GM19023 (cell line): ENCODE data around the gene WASL.

ENCODE experiments used
- ATAC-seq: cut with Tn5 transposase; IDR thresholded peaks from one replicate; pipeline ENCODE4 v1.9.1; 2021; ENCODE audit warnings: mild to moderate bottlenecking, moderate library complexity; ENCODE audit not compliant: unreplicated experiment

WASL gene

GRCh38 chr7:123695944-123696677, 52.7 kb downstream of the WASL start:
- ATAC-seq = no peak

GRCh38 chr7:123692471-123692877, 56.3 kb downstream of the WASL start:
- ATAC-seq = no peak

DNA sequence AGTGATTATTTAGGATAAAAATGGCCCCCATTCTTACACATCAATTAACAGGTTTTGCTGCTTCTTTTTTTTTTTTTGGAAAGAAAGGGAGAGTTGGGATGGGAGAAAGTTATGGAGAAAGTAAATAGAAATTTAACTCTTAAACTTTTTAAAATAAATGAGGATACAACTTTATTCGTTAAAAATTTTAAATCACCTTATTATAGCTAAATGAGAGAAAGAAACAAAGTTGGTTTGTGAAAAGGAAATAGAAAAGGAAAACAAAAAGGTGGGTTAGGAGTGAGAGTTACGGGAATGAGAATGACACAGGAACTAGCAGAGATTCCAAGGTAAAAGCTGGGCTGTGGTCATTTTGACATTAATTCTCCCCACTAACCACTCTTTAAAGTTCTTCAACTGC, 58.3 kb downstream of the WASL start:
- no peak for ATAC-seq

- ATAC-seq = no peak
These were observed 59.6 kb downstream of the WASL start for GRCh38 chr7:123689250-123689649.

- ATAC-seq = no peak
These were observed 61.1 kb downstream of the WASL start for GRCh38 chr7:123687727-123688126.

GRCh38 chr7:123687161-123687560, 61.6 kb downstream of the WASL start:
- no peak for ATAC-seq

DNA sequence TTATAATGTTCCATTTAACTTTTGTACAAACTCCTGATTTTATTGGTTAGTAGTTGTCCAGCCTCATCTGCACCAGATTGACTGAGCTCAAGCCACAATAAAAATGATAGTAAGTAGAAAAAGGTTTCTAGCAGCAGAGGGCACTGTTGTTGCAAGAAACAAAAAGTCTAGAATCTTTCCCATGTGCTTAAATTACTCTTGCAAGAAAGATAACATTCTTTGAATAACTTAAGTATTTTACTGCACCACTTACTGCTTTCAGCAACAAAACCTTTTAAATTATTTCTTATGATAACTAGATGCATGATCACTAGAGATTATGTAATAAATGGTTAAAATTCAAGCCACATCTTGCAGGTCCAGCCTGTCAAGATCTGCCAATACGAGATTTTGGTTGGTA, 66.1 kb downstream of the WASL start:
- ATAC-seq = peak; percentile 72

DNA sequence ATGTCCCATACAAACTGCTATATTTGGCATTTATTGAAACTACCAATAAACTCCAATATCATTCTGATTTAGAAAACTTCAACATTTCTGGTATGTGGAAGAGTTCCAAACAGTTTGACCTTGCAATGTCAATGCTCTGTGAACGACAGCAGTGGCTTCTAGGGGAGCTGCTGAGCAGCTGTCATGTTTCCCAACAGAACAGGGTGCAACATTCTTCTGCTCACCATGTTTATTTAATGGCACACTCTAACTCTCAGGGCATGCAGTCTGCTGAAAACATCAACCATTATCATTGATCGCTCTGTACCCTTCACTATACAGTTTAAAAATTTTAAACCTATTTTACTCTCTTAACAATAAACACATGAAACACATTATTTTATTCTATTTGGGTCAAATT, 67.2 kb downstream of the WASL start:
- ATAC-seq = no peak

DNA sequence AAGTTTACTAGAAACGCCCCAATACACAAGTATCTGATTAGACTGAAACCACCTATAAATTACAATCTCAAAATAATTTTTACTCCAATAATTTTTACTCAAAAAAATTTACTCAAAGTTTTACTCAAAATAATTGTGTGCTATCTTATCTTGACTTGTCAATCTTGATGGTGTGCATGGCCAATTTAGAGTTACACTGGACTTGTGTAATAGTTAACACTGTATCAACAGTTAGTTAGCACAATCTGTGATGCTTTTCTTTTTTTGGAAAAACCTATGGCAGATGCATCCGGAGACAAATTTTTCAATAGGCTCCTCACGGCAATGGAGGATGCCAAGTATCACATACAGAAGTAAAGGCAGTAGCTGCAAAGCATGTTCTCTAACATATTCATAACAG, 68.2 kb downstream of the WASL start:
- no peak for ATAC-seq

GRCh38 chr7:123679614-123680013, 69.2 kb downstream of the WASL start:
- ATAC-seq = no peak

GRCh38 chr7:123677061-123677715, 71.6 kb downstream of the WASL start:
- no peak for ATAC-seq

- ATAC-seq = no peak
These were observed 73.7 kb downstream of the WASL start for GRCh38 chr7:123675181-123675473.

- no peak for ATAC-seq
These were observed 74.2 kb downstream of the WASL start for GRCh38 chr7:123674399-123675180.

DNA sequence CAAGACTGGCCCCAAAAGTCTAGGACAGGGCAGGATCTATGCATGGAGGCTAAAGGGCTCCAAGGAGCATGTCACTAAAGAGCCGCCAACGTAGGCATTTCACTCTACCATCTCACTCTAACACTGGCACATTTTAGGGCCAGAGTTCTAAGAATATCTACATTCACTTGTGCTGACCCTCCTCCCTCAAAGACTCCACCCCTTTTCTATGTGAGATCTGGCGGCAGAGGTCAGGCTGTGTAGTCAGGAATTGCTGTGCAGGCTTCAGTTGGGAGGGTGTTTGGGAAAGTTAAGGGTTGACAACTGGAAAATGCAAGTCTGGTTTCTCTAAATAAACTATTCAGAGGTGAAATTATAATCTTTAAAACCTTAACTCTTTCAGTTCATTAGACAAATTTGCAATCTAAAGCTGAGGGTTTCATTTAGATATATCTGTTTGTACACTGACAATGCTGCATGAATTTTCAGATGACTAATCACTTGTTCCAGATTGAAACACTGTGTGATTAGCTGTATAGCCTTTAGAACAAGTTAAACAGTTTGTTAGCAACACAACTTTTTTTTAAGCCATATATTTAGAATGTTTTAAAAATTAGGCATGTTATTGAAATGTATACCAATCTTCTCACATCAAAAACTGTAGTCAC, 74.9 kb downstream of the WASL start:
- no peak for ATAC-seq

DNA sequence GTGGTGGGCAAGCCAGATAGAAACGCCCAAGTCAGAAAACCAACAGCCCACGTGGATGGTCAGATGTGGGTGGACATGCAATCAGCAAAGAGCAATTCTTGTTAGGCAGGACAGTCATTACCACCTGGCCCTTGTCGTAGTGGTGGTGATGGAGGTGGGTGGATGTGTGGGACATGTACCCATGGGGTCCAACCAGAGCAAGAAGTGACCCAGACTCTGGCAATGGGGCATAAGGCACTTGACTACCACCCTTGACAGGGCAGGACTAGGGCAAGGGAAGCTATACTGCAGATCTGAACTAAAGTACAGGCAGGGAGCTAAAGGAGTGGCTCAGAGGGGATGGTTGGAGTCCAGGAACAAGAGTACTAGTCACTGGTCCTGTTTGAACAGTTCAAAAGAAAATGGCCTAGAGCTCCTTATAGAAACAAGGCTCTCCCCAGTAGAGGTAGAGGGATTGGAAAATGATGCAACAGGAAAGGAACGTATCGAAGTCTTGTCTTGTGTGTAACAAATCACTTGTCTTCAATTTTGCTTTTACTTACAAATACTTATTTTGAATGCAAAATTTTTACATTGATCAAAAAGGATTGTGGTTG, 75.6 kb downstream of the WASL start:
- ATAC-seq = no peak

GRCh38 chr7:123669485-123669884, 79.3 kb downstream of the WASL start:
- ATAC-seq = no peak

- no peak for ATAC-seq
These were observed 82.3 kb downstream of the WASL start for GRCh38 chr7:123666492-123666891.

DNA sequence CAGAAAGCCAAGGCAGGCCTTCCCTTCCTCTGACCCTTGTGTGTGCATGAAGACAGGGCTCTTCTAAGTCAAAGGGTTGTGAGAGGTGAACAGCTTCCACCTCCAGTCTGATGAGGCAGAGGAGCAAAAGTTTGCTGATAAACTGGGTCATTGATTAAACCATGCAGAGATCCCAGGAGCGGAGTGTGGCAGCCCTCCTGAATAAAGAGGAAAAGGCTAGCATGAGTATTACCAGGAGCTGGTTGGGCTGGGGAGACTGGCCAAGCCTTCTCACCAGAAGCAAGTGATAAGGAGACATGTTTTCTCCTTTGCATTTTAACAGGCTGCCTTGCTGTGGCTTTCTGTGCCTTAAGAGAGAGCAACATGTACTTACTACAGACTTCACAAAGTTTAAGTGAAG, 82.9 kb downstream of the WASL start:
- no peak for ATAC-seq

DNA sequence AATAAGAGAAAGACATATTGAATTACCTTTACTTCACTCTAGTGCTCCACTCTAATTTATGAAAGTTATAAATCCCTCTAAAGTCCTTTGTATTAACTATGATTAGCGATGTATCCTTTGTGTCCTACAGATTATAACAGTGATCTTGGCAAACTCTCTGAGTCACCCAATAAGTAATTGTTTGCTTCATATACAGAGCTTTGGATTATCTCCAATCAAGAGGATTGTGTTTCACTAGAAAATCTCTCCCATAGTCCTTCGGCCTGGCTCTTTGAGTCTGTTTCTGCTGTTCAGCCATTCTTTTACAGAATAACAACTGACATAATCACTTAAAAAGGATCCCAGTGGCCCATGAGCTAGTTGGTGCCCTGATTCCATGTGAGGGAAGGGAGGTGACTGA, 83.6 kb downstream of the WASL start:
- no peak for ATAC-seq

- ATAC-seq = no peak
These were observed 85.6 kb downstream of the WASL start for GRCh38 chr7:123663200-123663599.

- no peak for ATAC-seq
These were observed 86.0 kb downstream of the WASL start for GRCh38 chr7:123662755-123663154.
